Measurements from ENCODE around the gene TSPAN9. TPM values are rescaled to one million over a fixed set of nuclear protein-coding genes. Genes with fewer than 3 reads are reported as not detected.

The TSPAN9 gene
- total and polyA plus RNA-seq, 2 of the 4 experiments (the other 2 are of a cell fraction): 17.7 to 39.1 TPM

DNA sequence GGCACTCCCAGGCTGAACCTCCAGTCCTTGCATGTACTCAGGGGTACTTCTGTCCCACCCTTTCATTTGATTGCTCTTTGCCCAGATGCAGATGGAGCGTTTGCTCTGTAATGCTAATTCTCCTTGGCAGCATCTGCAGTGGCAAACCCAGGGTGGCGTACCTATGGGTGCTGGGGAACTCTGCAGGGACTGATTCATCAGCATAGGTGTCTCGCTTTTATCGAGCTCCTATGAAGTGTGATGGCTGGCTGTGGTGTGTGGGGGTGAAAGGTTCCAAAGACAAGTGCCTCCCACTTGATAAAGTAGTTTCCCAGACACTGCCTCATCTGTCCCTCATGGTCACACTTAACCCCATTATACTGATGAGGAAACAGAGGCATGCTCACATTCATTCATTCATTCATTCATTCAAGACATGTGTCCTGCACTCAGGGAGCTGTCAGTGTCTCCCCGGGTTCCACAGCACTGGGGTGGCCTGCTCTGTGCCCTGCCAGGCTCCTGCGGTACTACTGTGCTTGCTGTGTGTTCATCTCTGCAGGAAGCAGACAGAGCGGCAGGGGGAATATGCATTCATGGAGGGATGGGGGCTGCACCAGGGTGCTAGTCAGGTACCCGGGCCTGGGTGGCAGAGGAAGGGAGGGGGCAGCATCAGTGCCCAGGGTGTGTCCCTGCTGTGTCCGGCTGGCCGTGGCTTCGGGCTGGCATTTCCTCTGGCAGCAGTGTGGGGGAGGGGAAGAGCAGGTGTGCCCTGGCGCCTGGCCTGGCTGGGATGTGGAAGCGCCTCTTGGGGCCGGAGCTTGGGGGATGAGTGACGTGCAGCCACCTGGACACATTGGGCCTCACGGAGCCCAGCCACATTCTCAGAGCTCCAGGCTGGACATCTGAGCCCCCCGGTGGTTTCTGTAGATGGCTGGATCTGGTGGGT is 110.9 kb downstream of the TSPAN9 start:
- H4K8ac ChIP-seq (ENCODE audit: low read depth in 2 of 2, low read length in 2 of 2): no peak overlapping the region
- in situ Hi-C loops (cut with MboI; ENCODE audit: low sequenced_read_pairs) (no loop called here), intact Hi-C loops (cut with micrococcal nuclease) (no loop called here), dilution Hi-C loops (cut with HindIII; ENCODE audit: low sequenced_read_pairs, unreplicated experiment) (no loop called here)
- no peak overlapping the region for H2AK5ac ChIP-seq (ENCODE audit: low read depth, low read length)
- peak overlapping the region; percentile 17 for H2AFZ ChIP-seq (replicated peaks; ENCODE audit: low read length, poor library complexity)
- no peak overlapping the region for H2BK120ac ChIP-seq (ENCODE audit: low read depth, low read length)
- 92% methylated on average over 6 of the region's 17 CpGs; no CpG with 5 or more reads in 1 of the 2 experiments for WGBS, 2 experiments (ENCODE audit: extremely low coverage in 2 of 2, insufficient read length in 1 of 2)
- peaks cover 4% of the 10 kb centered on the region; the same call in 1 of the 2 replicates for H3K4me1 ChIP-seq (ENCODE audit: control insufficient read depth, insufficient read depth, low read length)
- H3K27ac ChIP-seq (ENCODE audit: insufficient read depth, low read length): no peak overlapping the region
- no peak overlapping the region for H3K4me2 ChIP-seq (ENCODE audit: low read depth, low read length)
- H3K9me3 ChIP-seq (ENCODE audit: control insufficient read depth, insufficient read depth, low read length): no peaks in the 10 kb centered on the region
- POLR2A ChIA-PET (ENCODE audit: unreplicated experiment): no interaction called here
- DNase-seq: no peak
- no peak overlapping the region for H3K9ac ChIP-seq (ENCODE audit: low read depth, low read length)
- H3K9me1 ChIP-seq (ENCODE audit: insufficient read depth, low read length): peaks cover 13% of the 10 kb centered on the region; the same call in 1 of the 2 replicates
- H3K36me3 ChIP-seq (ENCODE audit: control insufficient read depth, insufficient read depth, low read length): no peaks in the 10 kb centered on the region
- no peak overlapping the region for H3K56ac ChIP-seq (ENCODE audit: extremely low read depth, insufficient read depth, low read length)
- H3K14ac ChIP-seq (replicated peaks; ENCODE audit: low read depth, low read length): no peak overlapping the region
- peaks cover 6 to 8% of the 10 kb centered on the region in 2 experiments; a peak in 1 of 4 replicates for H3K79me1 ChIP-seq (ENCODE audit: low read depth in 1 of 2, low read length in 2 of 2)
- H2AK9ac ChIP-seq (replicated peaks; ENCODE audit: low read depth, low read length, poor library complexity): peak overlapping the region; percentile 21
- no peak overlapping the region for H4K5ac ChIP-seq (ENCODE audit: low read depth, low read length)
- H2BK20ac ChIP-seq (ENCODE audit: low read depth, low read length): no peak overlapping the region
- no peaks in the 10 kb centered on the region; the same call in 1 of the 2 replicates for H3K27me3 ChIP-seq (ENCODE audit: control insufficient read depth, insufficient read depth, low read length)
- no peak overlapping the region for H4K91ac ChIP-seq (ENCODE audit: insufficient read depth, low read depth, low read length)
- H3K4me3 ChIP-seq (ENCODE audit: insufficient read depth, low read depth, low read length): no peak overlapping the region
- CTCF ChIA-PET: no interaction called here
- peaks cover 18% of the 10 kb centered on the region for H4K20me1 ChIP-seq (ENCODE audit: insufficient read depth, low read length)
- no peak for ATAC-seq (ENCODE audit: low read depth)
- no TSS peak for BruUV-seq (replicated peaks)
- H3K23ac ChIP-seq (ENCODE audit: low read depth, low read length): no peak overlapping the region
- H2BK5ac ChIP-seq (ENCODE audit: low read depth, low read length, poor library complexity, severe bottlenecking): no peak overlapping the region
- H3K4ac ChIP-seq (ENCODE audit: low read depth, low read length): no peak overlapping the region
- H3K18ac ChIP-seq (ENCODE audit: low read depth, low read length): no peak overlapping the region
- H2BK15ac ChIP-seq (ENCODE audit: low read depth, low read length): no peak overlapping the region
- no peak for TF ChIP-seq CEBPB (IDR thresholded peaks at IDR 0.05; ENCODE audit: low read depth, low read length)
- TF ChIP-seq, protein P1, sequence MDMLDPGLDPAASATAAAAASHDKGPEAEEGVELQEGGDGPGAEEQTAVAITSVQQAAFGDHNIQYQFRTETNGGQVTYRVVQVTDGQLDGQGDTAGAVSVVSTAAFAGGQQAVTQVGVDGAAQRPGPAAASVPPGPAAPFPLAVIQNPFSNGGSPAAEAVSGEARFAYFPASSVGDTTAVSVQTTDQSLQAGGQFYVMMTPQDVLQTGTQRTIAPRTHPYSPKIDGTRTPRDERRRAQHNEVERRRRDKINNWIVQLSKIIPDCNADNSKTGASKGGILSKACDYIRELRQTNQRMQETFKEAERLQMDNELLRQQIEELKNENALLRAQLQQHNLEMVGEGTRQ (IDR thresholded peaks at IDR 0.05; ENCODE audit: low read depth, low read length): no peak
- no peak for TF ChIP-seq BHLHE40 (IDR thresholded peaks at IDR 0.05; ENCODE audit: low read depth, low read length)
- no peak for TF ChIP-seq FOS (IDR thresholded peaks at IDR 0.05; ENCODE audit: low read depth, low read length)
- no peak for TF ChIP-seq CHD1 (IDR thresholded peaks at IDR 0.05; ENCODE audit: low read depth, low read length)
- TF ChIP-seq, protein P2, sequence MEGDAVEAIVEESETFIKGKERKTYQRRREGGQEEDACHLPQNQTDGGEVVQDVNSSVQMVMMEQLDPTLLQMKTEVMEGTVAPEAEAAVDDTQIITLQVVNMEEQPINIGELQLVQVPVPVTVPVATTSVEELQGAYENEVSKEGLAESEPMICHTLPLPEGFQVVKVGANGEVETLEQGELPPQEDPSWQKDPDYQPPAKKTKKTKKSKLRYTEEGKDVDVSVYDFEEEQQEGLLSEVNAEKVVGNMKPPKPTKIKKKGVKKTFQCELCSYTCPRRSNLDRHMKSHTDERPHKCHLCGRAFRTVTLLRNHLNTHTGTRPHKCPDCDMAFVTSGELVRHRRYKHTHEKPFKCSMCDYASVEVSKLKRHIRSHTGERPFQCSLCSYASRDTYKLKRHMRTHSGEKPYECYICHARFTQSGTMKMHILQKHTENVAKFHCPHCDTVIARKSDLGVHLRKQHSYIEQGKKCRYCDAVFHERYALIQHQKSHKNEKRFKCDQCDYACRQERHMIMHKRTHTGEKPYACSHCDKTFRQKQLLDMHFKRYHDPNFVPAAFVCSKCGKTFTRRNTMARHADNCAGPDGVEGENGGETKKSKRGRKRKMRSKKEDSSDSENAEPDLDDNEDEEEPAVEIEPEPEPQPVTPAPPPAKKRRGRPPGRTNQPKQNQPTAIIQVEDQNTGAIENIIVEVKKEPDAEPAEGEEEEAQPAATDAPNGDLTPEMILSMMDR (conservative IDR thresholded peaks at IDR 0.05; ENCODE audit: low read depth, low read length): no peak
- no peak for TF ChIP-seq RFX5 (IDR thresholded peaks at IDR 0.05; ENCODE audit: low read depth, low read length)
- no peak for TF ChIP-seq MAFK (IDR thresholded peaks at IDR 0.05; ENCODE audit: low read depth, low read length)
- no peak for TF ChIP-seq SMC3 (IDR thresholded peaks at IDR 0.05; ENCODE audit: low read depth, low read length)
- no peak for TF ChIP-seq MXI1 (IDR thresholded peaks at IDR 0.05; ENCODE audit: borderline replicate concordance, low read depth, low read length)
- TF ChIP-seq RAD21 (IDR thresholded peaks at IDR 0.05; ENCODE audit: low read length): no peak
- TF ChIP-seq, protein P3, sequence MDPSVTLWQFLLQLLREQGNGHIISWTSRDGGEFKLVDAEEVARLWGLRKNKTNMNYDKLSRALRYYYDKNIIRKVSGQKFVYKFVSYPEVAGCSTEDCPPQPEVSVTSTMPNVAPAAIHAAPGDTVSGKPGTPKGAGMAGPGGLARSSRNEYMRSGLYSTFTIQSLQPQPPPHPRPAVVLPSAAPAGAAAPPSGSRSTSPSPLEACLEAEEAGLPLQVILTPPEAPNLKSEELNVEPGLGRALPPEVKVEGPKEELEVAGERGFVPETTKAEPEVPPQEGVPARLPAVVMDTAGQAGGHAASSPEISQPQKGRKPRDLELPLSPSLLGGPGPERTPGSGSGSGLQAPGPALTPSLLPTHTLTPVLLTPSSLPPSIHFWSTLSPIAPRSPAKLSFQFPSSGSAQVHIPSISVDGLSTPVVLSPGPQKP (IDR thresholded peaks at IDR 0.05; ENCODE audit: borderline replicate concordance, low read depth, low read length): no peak
- no peak for TF ChIP-seq NFE2L2 (IDR thresholded peaks at IDR 0.05; ENCODE audit: low read depth, low read length)
- TF ChIP-seq POLR2A (IDR thresholded peaks at IDR 0.05; ENCODE audit: low read depth, low read length): no peak
- no peak for TF ChIP-seq RCOR1 (IDR thresholded peaks at IDR 0.05; ENCODE audit: insufficient replicate concordance, low read length)
